Measurements from ENCODE around the gene PRXL2B. TPM values are rescaled to one million over a fixed set of nuclear protein-coding genes. Genes with fewer than 3 reads are reported as not detected.

PRXL2B gene
- total RNA-seq, 1 donor from 2014 or later: 43.5 TPM

DNA sequence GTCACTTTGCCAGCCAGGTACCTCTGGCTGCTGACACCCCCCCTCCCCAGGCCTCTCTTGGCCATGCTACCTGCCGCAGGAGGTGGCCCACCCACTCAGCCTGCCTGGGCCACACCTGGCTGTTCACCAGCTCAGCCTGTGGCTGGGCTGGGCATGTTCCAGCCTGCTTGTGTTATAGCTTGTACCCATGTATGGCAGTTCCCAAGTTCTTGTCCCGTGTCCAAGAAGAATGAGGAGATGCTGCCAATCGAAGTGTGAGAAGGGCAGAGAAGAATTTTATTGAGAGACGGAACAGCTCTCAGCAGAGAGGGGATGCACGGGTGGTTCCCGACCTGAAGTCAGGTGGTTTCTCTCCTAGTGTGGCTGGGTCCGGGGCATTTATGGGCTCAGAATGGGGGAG is 50.2 kb downstream of the PRXL2B start:
- intact Hi-C loops (cut with micrococcal nuclease): no loop called here
- Mint-ChIP-seq H3K27ac (no peak overlapping the region), H3K4me3 (no peak overlapping the region), H3K27me3 (peaks cover under 1% of the 10 kb centered on the region), H3K36me3 (ENCODE audit: low read depth) (peaks cover 3% of the 10 kb centered on the region), H3K9me3 (peaks cover 14% of the 10 kb centered on the region), H3K4me1 (no peaks in the 10 kb centered on the region)
- DNase-seq: no peak

DNA sequence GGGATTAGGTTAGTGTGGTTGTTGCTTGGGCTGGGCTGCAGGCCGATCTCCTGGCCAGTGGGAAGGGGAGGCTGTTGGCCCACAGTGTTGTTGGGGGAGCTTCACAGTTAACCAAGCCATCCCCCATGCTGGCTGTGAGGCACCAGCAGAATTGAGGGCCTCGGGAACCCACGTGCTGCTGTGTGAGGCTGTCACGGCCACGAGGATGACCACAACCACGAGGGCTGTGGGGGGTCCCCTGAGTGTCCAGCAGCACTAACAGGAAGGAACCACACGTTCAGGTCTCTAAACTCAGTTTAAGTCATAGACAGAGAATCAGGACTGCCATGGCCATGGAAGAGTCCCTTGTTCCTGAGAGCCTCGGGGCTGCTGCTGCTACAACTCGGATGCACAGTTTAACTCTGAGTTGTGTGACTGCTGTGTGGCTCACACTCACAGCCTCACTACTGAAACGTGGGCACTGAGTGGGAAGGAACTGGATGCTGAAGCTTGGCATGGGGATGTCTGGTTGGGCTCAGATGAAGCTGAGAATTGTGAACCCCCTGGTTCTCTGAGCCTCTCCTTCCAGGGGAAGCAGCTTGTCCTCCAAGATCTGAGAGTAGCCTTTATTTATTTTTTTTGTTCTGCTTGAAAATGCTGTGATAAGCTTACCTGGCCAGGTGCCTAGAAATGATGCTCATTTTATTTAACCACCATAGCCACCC is 51.0 kb downstream of the PRXL2B start:
- Mint-ChIP-seq H3K4me3 (no peak overlapping the region), H3K27me3 (no peaks in the 10 kb centered on the region), H3K9me3 (peaks cover 14% of the 10 kb centered on the region), H3K4me1 (no peaks in the 10 kb centered on the region), H3K36me3 (ENCODE audit: low read depth) (peaks cover 2% of the 10 kb centered on the region), H3K27ac (no peak overlapping the region)
- DNase-seq: no peak
- intact Hi-C loops (cut with micrococcal nuclease): no loop called here

DNA sequence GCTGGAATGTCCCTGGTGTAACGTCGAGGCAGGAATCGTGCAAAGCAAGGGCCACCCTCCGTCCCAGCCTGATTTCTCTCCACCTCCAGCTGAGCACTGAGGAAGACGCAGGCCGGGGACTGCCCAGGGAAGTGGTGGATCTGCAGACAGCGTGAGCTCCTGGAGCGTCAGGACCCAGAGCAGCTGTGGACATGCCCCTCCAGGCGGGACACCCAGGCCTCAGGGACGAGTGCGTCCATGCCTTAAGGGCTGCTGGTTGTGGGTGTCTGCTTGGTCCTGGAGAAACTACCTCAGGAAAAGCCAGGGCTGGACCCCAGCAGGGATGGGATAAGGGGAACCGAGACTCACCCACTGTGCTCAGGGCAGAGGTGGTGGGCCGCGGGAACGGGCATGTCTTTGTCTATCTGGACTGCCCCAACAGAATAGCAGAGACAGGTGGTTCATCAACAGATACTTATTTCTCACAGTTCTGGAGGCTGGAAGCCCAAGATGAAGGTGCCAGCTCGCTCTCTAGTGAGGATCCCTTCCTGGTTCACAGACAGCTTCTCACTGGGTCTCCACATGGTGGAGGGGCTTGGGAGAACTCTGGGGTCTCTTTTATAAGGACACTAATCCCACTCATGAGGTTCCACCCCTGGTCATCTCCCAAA is 52.0 kb downstream of the PRXL2B start:
- H3K27ac Mint-ChIP-seq: no peak overlapping the region
- no peak overlapping the region for H3K4me3 Mint-ChIP-seq
- H3K9me3 Mint-ChIP-seq: peaks cover 14% of the 10 kb centered on the region
- peaks cover 1% of the 10 kb centered on the region for H3K4me1 Mint-ChIP-seq
- intact Hi-C loops (cut with micrococcal nuclease): no loop called here
- DNase-seq: no peak
- H3K27me3 Mint-ChIP-seq: no peaks in the 10 kb centered on the region
- peaks cover 2% of the 10 kb centered on the region for H3K36me3 Mint-ChIP-seq (ENCODE audit: low read depth)

DNA sequence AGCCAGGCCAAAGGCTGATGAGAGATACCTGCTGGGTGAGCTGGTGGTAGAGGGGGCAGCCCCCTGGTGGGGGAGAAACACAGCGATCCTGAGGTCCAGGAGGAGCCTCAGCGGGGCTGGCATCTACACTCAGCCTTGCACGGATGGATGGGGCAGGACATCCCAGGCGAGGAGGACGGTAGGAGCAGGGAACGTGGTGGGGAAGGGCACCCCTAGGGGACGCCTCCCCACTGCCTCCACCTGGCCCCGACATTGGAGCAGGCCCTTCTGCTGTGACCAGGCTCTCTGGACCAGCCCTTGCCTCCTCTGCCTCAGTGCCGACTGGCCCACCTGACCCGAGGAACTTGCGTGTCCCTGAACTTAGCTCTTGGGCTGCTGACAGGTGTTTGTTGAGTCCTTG is 52.6 kb downstream of the PRXL2B start:
- H3K9me3 Mint-ChIP-seq: peaks cover 14% of the 10 kb centered on the region
- no peaks in the 10 kb centered on the region for H3K27me3 Mint-ChIP-seq
- peaks cover 2% of the 10 kb centered on the region for H3K36me3 Mint-ChIP-seq (ENCODE audit: low read depth)
- H3K4me3 Mint-ChIP-seq: no peak overlapping the region
- no peak overlapping the region for H3K27ac Mint-ChIP-seq
- DNase-seq: no peak
- peaks cover 3% of the 10 kb centered on the region for H3K4me1 Mint-ChIP-seq
- intact Hi-C loops (cut with micrococcal nuclease): no loop called here

DNA sequence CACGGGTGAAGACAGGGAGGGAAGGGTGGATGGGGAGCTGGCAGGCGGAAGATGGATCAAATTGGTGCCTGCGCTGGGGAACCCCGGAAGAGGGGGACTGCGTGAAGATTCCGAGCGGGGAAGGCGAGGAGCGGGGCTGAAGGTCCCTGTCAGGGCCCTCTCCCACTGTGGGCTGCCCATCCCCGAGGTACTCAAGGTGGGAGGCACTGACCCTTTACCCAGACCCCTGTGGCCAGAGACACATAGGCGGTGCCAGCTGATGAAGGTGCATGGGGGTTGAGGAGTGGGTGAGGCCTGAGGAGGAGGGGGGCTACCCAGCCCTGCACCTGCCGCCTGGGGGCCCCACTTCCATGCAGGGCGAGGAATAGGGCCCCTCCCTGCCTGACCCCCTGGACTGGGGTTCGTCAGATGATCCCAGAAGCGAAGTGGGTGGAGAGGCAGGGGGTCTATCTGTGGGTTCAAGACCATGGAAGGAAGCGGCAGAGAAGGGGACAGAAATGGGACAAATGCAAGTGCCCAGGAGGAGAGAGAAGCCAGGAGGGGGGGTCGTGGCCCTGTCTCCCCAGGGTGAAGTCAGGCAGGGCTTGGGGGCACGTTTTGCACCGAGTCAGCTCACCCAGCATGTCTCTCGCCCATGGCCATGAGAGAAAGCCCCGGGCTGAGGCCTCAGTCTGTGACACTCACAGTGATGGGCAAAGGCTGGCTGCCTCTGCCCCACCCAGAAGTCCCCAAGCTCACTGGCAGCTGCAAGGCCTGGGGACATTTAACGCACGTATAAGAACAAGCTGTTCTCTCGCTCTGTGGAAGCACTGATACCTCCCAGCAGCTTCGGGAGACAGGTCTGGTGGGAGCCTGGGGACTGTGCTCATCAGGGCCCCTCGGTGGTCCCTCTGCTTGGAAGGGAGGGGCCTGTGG is 53.3 kb downstream of the PRXL2B start:
- intact Hi-C loops (cut with micrococcal nuclease): loop anchor here (5.0 kb wide), 2 partner anchors 93 to 228 kb away; partner anchors contain the start of gene PEX10
- no peak for DNase-seq
- H3K4me3 Mint-ChIP-seq: no peak overlapping the region
- peaks cover 2% of the 10 kb centered on the region for H3K36me3 Mint-ChIP-seq (ENCODE audit: low read depth)
- peaks cover 14% of the 10 kb centered on the region for H3K9me3 Mint-ChIP-seq
- no peak overlapping the region for H3K27ac Mint-ChIP-seq
- no peaks in the 10 kb centered on the region for H3K27me3 Mint-ChIP-seq
- peaks cover 3% of the 10 kb centered on the region for H3K4me1 Mint-ChIP-seq

DNA sequence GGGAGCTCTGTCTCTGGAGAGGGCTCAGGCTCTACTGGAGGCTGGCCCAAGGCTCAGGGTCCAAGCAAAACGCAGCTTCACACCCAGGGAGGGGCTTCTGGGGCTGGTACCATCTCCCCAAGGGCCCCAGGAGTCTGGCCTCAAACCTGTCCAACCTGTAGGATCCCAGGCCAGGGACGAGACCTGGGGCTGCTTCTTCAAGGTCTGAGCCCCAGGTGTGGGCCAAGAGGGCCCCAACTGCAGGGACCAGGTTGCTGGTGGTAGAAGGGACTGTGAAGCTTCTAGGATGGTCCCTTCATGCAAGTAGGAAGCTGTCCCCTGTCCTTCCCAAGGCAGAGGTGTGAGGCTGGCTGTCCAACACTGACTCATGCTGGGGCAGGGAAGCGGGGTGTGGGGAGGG is 54.0 kb downstream of the PRXL2B start:
- peaks cover 2% of the 10 kb centered on the region for H3K36me3 Mint-ChIP-seq (ENCODE audit: low read depth)
- H3K27ac Mint-ChIP-seq: peak overlapping the region; percentile 20
- no peak overlapping the region for H3K4me3 Mint-ChIP-seq
- H3K27me3 Mint-ChIP-seq: no peaks in the 10 kb centered on the region
- intact Hi-C loops (cut with micrococcal nuclease): loop anchor here (5.0 kb wide), 2 partner anchors 93 to 228 kb away; partner anchors contain the start of gene PEX10
- peaks cover 15% of the 10 kb centered on the region for H3K9me3 Mint-ChIP-seq
- peaks cover 3% of the 10 kb centered on the region for H3K4me1 Mint-ChIP-seq
- DNase-seq: no peak

Other genes starting within 250 kb of the PRXL2B start
- gene MORN1, start 195.2 kb upstream of the PRXL2B start, total RNA-seq: 9.0 and 11.1 TPM in 2 replicates
- gene RER1, start 194.9 kb upstream of the PRXL2B start, total RNA-seq: 164 and 171 TPM in 2 replicates
- 22.3 and 24.2 TPM in 2 replicates for gene PEX10, start 174.2 kb upstream of the PRXL2B start, total RNA-seq
- 2.2 and 2.8 TPM in 2 replicates for gene PLCH2, start 110.5 kb upstream of the PRXL2B start, total RNA-seq
- gene PANK4, start 60.2 kb upstream of the PRXL2B start, total RNA-seq: 55.2 and 56.7 TPM in 2 replicates
- not detected in 2 replicates for gene HES5, start 56.5 kb upstream of the PRXL2B start, total RNA-seq
- 207 and 209 TPM in 2 replicates for gene TNFRSF14, start 30.4 kb upstream of the PRXL2B start, total RNA-seq
- gene MMEL1, start 46.2 kb downstream of the PRXL2B start, total RNA-seq: 0.54 and 0.83 TPM in 2 replicates
- 1.3 and 1.8 TPM in 2 replicates for gene TTC34, start 214.9 kb downstream of the PRXL2B start, total RNA-seq

All from activated CD4-positive, alpha-beta T cell treated with anti-CD3 and anti-CD28 coated beads, Interleukin-2, amount 10 ng/mL, durations not matched to agents 24 days and 14 days (primary cell).